Suprapubic skin (tissue), 3 donors: ENCODE data around the gene FSTL1.

Source experiments
- CTCF ChIP-seq, 2 donors: fragments of 200-600 bp in 1 of 2; fragments of 450-650 bp in 1 of 2; sonication (generic) in 1 of 2; IDR thresholded peaks; one replicate each; pipeline ENCODE4 v1.5.1; 2016 to 2019; ENCODE audit warnings: antibody characterized with exemption in 2 of 2, mild to moderate bottlenecking in 1 of 2, moderate library complexity in 1 of 2
- EP300 ChIP-seq: sonication (generic); formaldehyde crosslinking; IDR thresholded peaks from one replicate; pipeline ENCODE4 v1.6.1; 2017; ENCODE audit warnings: antibody characterized with exemption
- POLR2A ChIP-seq, 2 donors: fragments of 450-650 bp; IDR thresholded peaks; one replicate each; pipeline ENCODE4 v1.6.1; 2017; ENCODE audit warnings: antibody characterized with exemption in 2 of 2, mild to moderate bottlenecking in 2 of 2, moderate library complexity in 2 of 2

DNA sequence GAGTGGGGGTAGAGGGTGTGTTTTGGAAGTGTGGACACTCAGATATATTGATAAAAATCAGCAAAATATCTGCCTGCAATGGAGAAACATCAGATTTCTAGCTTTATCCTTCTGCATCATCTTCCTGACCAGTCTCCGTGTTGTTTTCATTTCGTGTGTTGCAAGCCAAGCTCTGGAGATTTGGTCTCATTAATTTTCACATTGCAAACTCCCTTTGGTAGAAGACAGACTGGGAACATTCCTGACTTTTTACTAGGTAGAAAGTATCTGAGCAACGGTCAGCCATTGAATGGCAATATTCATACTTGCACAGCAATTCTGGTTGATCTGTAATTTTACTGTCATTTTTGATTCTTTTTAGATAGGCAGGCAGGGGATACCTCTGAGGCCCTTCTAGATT is 30.4 kb downstream of the FSTL1 start:
- TF ChIP-seq CTCF (IDR thresholded peaks at IDR 0.05) (no peak), POLR2A (IDR thresholded peaks at IDR 0.05) (no peak), EP300 (no peak)
